ENCODE measurements around the gene RHBDF2.
"Not testable (repeated sequence)": the region's sequence is repeated elsewhere in the genome, so short reads cannot be mapped to it uniquely, and the experiment has no call there.

Gene RHBDF2

GRCh38 chr17:76523084-76524037 lies 22.1 kb upstream of the RHBDF2 start:
- no peak for FAIRE-seq

DNA sequence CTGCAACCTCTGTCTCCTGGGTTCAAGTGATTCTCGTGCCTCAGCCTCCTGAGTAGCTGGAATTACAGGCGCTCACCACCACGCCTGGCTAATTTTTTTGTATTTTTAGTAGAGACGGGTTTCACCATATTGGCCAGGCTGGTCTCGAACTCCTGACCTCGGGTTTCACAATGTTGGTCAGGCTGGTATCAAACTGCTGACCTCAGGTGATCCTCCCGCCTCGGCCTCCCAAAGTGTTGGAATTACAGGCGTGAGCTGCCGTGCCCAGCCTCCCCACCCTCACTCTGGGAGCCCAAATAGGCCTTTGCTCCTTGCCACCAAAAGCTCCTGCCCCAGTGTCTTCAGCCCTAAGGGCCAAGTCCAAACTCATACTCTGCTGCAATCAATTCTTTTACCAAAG lies 20.5 kb upstream of the RHBDF2 start:
- FAIRE-seq: not testable (repeated sequence)

GRCh38 chr17:76521262-76521661 lies 20.0 kb upstream of the RHBDF2 start:
- no peak for FAIRE-seq

GRCh38 chr17:76519048-76519966 lies 18.1 kb upstream of the RHBDF2 start:
- FAIRE-seq: no peak

GRCh38 chr17:76517638-76518038 lies 16.4 kb upstream of the RHBDF2 start:
- no peak for FAIRE-seq

DNA sequence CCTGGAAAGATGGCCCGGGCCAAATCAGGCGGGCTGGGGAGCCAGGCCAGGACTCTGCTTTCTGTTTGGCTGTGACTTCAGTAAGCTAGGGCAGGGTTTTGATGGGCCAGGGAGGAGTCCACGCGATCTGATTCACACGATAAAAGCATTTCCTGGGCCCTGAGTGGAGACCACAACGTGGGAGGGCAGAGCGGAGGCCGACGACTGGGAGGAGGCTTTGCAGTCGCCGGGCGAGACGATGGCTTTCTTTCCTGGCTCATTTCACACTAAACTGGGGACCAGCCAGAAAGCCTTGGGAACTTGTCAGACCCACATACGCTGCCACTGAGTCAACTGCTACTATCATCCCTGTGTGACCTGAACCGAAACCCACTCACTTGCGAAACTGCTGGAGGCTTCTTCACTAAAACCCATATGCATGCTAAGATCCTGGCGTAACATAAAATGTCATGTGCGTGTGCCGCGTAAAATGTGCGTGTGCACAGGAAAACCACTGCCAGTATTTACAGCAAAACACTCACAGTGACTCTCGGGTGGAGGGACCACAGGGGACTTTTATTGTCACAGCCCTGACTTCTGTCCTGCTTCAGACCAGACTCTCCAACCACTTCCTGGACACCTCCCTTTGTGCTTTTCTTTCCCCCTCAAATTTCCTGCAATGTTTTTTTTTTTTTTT lies 14.2 kb upstream of the RHBDF2 start:
- no peak for FAIRE-seq

DNA sequence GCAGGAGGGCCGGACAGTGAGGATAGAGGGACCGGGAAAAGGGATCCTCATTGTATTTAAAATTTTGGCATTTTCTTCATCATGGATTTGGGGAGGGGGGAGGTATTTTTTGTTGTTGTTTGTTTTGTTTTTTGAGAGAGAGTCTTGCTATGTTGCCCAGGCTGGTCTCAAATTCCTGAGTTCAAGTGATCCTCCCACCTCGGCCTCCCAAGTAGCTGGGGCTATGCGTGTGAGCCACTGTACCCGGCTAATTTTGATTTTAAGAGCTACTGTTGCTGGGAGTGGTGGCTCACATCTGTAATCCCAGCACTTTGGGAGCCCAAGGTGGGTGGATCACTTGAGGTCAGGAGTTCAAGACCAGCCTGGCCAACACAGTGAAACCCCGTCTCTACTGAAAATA lies 13.1 kb upstream of the RHBDF2 start:
- not testable (repeated sequence) for FAIRE-seq

DNA sequence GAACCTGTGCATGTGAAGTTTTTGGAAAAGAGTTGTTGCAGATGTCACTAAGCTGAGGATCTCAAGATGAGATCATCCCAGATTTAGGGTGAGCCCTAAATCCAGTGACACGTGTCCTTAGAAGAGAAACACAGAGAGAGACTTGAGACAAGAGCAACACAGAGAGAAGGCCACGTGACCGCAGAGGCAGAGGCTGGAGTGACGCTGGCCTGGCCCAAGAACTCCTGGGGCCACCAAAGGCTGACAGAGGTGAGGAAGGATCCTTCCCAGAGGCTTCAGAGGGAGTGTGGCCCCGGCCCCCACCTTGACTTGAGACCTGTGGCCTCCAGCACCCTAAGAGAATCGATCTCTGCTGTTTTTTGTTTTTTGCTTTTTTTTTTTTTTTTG lies 12.1 kb upstream of the RHBDF2 start:
- no peak for FAIRE-seq

DNA sequence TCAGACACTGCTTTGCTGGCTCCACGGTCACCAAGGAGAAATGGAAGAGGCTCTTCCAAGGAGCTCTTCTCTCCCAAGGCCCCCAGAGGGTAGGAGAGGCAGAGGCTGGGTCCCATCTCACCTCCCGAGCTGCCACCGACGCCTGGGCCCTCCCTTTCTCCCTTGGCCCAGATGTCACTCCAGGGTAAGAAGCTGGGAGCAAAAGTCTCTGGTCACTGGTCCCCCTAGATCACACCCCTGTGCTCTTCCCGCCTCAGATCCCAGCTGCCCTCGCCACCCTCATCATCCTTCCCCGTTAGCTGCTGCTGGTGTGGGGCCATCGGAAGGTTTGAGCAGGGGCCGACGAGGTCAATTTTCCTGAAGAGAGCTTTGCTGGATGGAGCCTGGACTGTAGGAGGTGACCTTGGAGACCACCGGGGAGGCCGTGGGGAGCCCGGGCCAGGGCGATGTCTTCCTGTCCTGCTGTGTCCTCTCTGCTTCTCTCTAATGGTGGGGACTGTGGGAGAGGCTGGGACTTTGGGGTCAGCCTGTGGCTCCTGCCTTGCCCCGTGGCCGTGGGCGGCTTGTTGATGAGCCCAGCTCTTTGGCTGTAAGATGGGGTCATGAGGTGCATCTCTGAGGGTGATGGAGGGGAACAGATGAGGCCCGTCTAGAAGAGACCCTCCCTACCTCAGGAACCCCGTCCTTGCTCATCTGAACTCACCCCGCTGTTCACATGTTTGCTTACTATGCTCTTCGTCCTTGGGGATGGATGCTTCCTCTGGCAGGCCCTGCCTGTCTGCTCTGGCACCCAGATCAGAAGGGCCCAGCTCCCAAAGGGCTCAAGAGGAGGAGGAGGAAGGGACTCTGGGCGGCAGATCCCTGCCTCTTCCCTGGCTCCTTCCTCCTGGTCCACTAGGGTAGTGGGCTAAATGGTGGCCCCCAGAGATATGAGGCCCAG lies 11.4 kb upstream of the RHBDF2 start:
- no peak for FAIRE-seq

- FAIRE-seq: no peak
Measured at GRCh38 chr17:76511668-76512365, 10.6 kb upstream of the RHBDF2 start.

- no peak for FAIRE-seq
Measured at GRCh38 chr17:76510831-76511244, 9.6 kb upstream of the RHBDF2 start.

GRCh38 chr17:76508472-76509063 lies 7.3 kb upstream of the RHBDF2 start:
- not testable (repeated sequence) for FAIRE-seq

GRCh38 chr17:76506408-76507345 lies 5.5 kb upstream of the RHBDF2 start:
- FAIRE-seq: no peak

DNA sequence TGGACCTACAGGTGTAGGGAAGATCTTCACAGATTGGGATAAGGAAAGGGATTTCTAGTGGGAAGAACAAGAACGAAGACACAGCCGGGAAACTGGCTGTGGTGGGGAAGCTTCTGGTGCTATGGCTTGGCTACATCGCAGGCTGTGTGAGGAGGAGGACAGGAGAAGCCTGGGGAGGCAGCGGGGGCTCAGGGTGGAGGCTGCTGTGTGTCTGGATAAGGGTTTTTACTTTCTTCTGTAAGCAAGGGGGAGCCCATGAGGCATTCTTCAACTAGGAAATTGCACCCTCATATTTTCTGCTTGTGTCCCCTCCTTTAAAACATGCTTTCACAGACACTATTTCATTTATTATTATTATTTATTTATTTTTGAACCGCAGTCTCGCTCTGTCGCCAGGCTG lies 2.9 kb upstream of the RHBDF2 start:
- FAIRE-seq: no peak

- FAIRE-seq: no peak
Measured at GRCh38 chr17:76502341-76503211, 1.4 kb upstream of the RHBDF2 start.

- FAIRE-seq: no peak
Measured at GRCh38 chr17:76501827-76502307, 644 bp upstream of the RHBDF2 start.

DNA sequence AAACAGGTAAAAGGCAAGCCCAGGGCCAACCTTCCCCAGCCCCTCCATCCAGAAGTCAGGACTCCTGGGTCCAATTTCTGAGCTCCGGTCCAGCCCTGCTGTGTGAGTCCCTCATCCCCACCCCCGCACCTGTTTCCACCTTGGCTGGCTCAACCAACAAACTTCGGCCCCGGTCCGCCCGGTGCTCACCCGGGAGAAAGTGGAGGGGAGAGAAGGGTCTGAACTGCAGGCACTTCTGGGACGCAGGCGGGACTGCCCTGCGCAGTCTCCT lies 541 bp downstream of the RHBDF2 start:
- FAIRE-seq: no peak

GRCh38 chr17:76500074-76500746 lies 1.0 kb downstream of the RHBDF2 start:
- no peak for FAIRE-seq
